Ishikawa (cell line): Measurements from ENCODE around the gene PGA4.

ENCODE experiments used
- CEBPB ChIP-seq: IDR thresholded peaks from 2 replicates; pipeline ENCODE4 v1.6.1; 2012
- CREB1 ChIP-seq: IDR thresholded peaks from 2 replicates; pipeline ENCODE4 v1.6.1; 2012; ENCODE audit warnings: low read depth
- EGR1 ChIP-seq: IDR thresholded peaks from 2 replicates; pipeline ENCODE4 v1.6.1; 2012
- EP300 ChIP-seq: IDR thresholded peaks from 2 replicates; pipeline ENCODE4 v1.6.1; 2012; ENCODE audit warnings: borderline replicate concordance
- FOXM1 ChIP-seq: IDR thresholded peaks from 2 replicates; pipeline ENCODE4 v1.6.1; 2012; ENCODE audit warnings: low read depth, borderline replicate concordance
- NFIC ChIP-seq: IDR thresholded peaks from 2 replicates; pipeline ENCODE4 v1.6.1; 2012
- RAD21 ChIP-seq: IDR thresholded peaks from 2 replicates; pipeline ENCODE4 v1.6.1; 2012; ENCODE audit warnings: low read depth
- TAF1 ChIP-seq: IDR thresholded peaks from 2 replicates; pipeline ENCODE4 v1.6.1; 2012; ENCODE audit warnings: low read depth, mild to moderate bottlenecking
- TEAD4 ChIP-seq: IDR thresholded peaks from 2 replicates; pipeline ENCODE4 v1.6.1; 2012
- YY1 ChIP-seq: IDR thresholded peaks from 2 replicates; pipeline ENCODE4 v1.6.1; 2012; ENCODE audit warnings: low read depth
- ZBTB7A ChIP-seq: IDR thresholded peaks from 2 replicates; pipeline ENCODE4 v1.6.1; 2012; ENCODE audit warnings: low read depth
- TF ChIP-seq, protein P1 (sequence below): IDR thresholded peaks from 2 replicates; pipeline ENCODE4 v1.6.1; 2012; ENCODE audit warnings: low read depth, mild to moderate bottlenecking
- TF ChIP-seq, protein P2 (sequence below): IDR thresholded peaks from 2 replicates; pipeline ENCODE4 v1.6.1; 2012
- TF ChIP-seq, protein P3 (sequence below): IDR thresholded peaks from 2 replicates; pipeline ENCODE4 v1.6.1; 2012

DNA sequence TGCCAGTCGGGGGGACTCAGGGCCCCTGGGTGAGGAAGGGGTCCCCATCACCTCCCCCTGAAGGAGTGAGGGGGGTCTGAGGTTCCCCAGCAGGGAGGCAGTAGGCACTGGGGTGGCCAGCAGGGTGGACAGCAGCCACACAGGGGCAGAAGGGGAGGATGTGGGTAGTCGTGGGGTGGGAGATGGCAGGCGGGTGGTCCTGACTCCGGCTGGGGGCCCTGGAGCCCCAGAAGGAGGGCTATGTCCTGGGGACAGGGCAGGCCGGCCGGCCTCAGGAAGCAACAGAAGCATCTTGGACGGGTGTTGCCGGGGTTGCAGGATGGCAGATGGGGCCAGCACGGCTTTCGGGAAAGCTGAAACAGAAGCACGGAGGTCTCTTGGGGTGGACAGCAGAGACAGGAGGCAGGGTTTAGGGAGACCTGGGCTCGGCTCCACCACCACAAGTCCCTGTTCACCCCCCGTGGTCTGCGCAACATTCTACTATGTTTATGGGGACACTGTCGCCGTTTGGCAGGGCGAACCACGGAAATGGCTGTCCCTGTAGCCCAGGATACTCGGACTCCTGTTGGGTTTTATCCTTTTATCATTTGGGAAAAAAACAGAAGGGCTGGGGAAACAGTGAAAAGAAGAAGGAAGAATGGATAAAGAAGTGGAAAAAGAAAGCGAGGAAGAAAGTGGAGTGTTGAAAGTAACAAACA lies 58.9 kb downstream of the PGA4 start:
- TF ChIP-seq EP300: no peak
- no peak for TF ChIP-seq TAF1
- TF ChIP-seq, protein P1, sequence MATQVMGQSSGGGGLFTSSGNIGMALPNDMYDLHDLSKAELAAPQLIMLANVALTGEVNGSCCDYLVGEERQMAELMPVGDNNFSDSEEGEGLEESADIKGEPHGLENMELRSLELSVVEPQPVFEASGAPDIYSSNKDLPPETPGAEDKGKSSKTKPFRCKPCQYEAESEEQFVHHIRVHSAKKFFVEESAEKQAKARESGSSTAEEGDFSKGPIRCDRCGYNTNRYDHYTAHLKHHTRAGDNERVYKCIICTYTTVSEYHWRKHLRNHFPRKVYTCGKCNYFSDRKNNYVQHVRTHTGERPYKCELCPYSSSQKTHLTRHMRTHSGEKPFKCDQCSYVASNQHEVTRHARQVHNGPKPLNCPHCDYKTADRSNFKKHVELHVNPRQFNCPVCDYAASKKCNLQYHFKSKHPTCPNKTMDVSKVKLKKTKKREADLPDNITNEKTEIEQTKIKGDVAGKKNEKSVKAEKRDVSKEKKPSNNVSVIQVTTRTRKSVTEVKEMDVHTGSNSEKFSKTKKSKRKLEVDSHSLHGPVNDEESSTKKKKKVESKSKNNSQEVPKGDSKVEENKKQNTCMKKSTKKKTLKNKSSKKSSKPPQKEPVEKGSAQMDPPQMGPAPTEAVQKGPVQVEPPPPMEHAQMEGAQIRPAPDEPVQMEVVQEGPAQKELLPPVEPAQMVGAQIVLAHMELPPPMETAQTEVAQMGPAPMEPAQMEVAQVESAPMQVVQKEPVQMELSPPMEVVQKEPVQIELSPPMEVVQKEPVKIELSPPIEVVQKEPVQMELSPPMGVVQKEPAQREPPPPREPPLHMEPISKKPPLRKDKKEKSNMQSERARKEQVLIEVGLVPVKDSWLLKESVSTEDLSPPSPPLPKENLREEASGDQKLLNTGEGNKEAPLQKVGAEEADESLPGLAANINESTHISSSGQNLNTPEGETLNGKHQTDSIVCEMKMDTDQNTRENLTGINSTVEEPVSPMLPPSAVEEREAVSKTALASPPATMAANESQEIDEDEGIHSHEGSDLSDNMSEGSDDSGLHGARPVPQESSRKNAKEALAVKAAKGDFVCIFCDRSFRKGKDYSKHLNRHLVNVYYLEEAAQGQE: no peak
- no peak for TF ChIP-seq CREB1
- TF ChIP-seq RAD21: no peak
- TF ChIP-seq, protein P2, sequence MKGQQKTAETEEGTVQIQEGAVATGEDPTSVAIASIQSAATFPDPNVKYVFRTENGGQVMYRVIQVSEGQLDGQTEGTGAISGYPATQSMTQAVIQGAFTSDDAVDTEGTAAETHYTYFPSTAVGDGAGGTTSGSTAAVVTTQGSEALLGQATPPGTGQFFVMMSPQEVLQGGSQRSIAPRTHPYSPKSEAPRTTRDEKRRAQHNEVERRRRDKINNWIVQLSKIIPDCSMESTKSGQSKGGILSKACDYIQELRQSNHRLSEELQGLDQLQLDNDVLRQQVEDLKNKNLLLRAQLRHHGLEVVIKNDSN: no peak
- no peak for TF ChIP-seq YY1
- TF ChIP-seq ZBTB7A: no peak
- TF ChIP-seq CEBPB: no peak
- TF ChIP-seq, protein P3, sequence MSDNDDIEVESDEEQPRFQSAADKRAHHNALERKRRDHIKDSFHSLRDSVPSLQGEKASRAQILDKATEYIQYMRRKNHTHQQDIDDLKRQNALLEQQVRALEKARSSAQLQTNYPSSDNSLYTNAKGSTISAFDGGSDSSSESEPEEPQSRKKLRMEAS: no peak
- no peak for TF ChIP-seq TEAD4
- TF ChIP-seq EGR1: no peak
- TF ChIP-seq NFIC: no peak
- no peak for TF ChIP-seq FOXM1
